ENCODE data around the gene ENKD1.

DNA sequence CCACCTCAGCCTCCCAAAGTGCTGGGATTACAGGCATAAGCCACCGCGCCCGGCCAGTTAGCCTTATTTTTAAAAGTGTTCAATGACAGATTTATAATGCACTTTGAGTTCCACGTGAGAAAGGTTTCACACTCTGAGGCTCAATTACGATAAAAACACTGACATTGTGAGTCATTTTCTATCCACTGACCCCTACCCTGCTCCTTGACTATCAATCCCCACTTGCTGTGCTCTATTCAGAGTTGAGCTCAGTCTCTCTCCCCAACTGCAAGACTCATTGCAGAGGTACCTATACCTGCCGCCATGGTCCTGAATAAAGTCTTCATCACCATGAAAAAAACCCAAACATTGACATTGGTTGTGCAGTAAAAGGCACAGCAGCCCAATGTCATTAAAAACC, 44.1 kb upstream of the ENKD1 start:
- TF ChIP-seq POLR2A (IDR thresholded peaks at IDR 0.05; ENCODE audit: low read length): no peak
- TF ChIP-seq GATA1 (IDR thresholded peaks at IDR 0.05; ENCODE audit: low read depth, low read length): no peak

Data from erythroblast (primary cell).